CD4-positive, alpha-beta T cell (primary cell): ENCODE results near the gene ADARB2. TPM values are rescaled to one million over a fixed set of nuclear protein-coding genes. Genes with fewer than 3 reads are reported as not detected.

Experiments used
- ATAC-seq: fragments of 200-7000 bp; cut with Tn5 transposase; one replicate; pipeline ENCODE4 v1.10.0; 2022; ENCODE audit warnings: mild to moderate bottlenecking; ENCODE audit not compliant: poor library complexity
- CTCF ChIA-PET: fragments of 350-600 bp; sonication (Branson Sonifier 250); formaldehyde crosslinking; loops from one replicate; lab custom pipeline; 2021; ENCODE audit warnings: antibody characterized with exemption, inconsistent platforms; lab: Charles Lee
- POLR2A ChIA-PET: fragments of 350-600 bp; sonication (Branson Sonifier 250); formaldehyde crosslinking; loops from one replicate; lab custom pipeline; 2021; ENCODE audit warnings: antibody characterized with exemption, inconsistent platforms; lab: Charles Lee
- DNase-seq, 14 experiments: peaks; one replicate each; pipeline ENCODE4 v3.0.0-alpha.2; 2013 to 2020; ENCODE audit warnings: mixed read lengths in 2 of 14
- H3K27ac ChIP-seq, 2 donors: one replicate each; pipeline versions ENCODE4 v1.5.1 to v1.7.0; 2013; ENCODE audit warnings: low read length in 2 of 2, low read depth in 1 of 2, mild to moderate bottlenecking in 1 of 2
- H3K27me3 ChIP-seq, 2 experiments: 1 replicate in 1 of 2; 2 replicates in 1 of 2; pipeline versions ENCODE4 v1.6.1 to v1.7.0; 2013; ENCODE audit warnings: low read length in 2 of 2, control low read depth in 1 of 2, mild to moderate bottlenecking in 1 of 2, moderate library complexity in 1 of 2; ENCODE audit not compliant: insufficient read depth in 2 of 2, control insufficient read depth in 1 of 2
- H3K36me3 ChIP-seq: one replicate; pipeline ENCODE4 v1.6.1; 2013; ENCODE audit warnings: low read length, control low read depth; ENCODE audit not compliant: insufficient read depth
- H3K4me1 ChIP-seq: one replicate; pipeline ENCODE4 v1.6.1; 2013; ENCODE audit warnings: low read length, control low read depth; ENCODE audit not compliant: insufficient read depth
- H3K4me3 ChIP-seq: one replicate; pipeline ENCODE4 v1.5.1; 2013; ENCODE audit warnings: mild to moderate bottlenecking, low read length, moderate library complexity
- H3K9me3 ChIP-seq, 2 experiments: 1 replicate in 1 of 2; 2 replicates in 1 of 2; pipeline versions ENCODE4 v1.6.1 to v1.7.0; 2013; ENCODE audit warnings: low read length in 2 of 2, mild to moderate bottlenecking in 2 of 2, control low read depth in 1 of 2, moderate library complexity in 1 of 2; ENCODE audit not compliant: control insufficient read depth in 1 of 2, insufficient read depth in 1 of 2
- H3K27ac Mint-ChIP-seq: one replicate; pipeline ENCODE4 v1.8.0; 2020; ENCODE audit warnings: mixed read lengths
- H3K27me3 Mint-ChIP-seq: one replicate; pipeline ENCODE4 v1.8.0; 2021; ENCODE audit warnings: mixed read lengths
- H3K36me3 Mint-ChIP-seq: one replicate; pipeline ENCODE4 v1.8.0; 2021; ENCODE audit warnings: low read depth, mixed read lengths
- H3K4me1 Mint-ChIP-seq: one replicate; pipeline ENCODE4 v1.8.0; 2021; ENCODE audit warnings: low read depth, mixed read lengths
- H3K4me3 Mint-ChIP-seq: one replicate; pipeline ENCODE4 v1.8.0; 2020; ENCODE audit warnings: mild to moderate bottlenecking, mixed read lengths
- H3K9me3 Mint-ChIP-seq: one replicate; pipeline ENCODE4 v1.8.0; 2020; ENCODE audit warnings: mixed read lengths
- CTCF ChIP-seq: fragments of 200-600 bp; IDR thresholded peaks from one replicate; pipeline ENCODE4 v1.8.0; 2022; ENCODE audit warnings: antibody characterized with exemption, mild to moderate bottlenecking
- intact Hi-C, 2 experiments: fragments of 100-400 bp; cut with DNase I in 1 of 2; cut with micrococcal nuclease in 1 of 2; formaldehyde crosslinking; loops; one replicate each; pipeline versions ENCODE4 v1.15.1 to v1.9.0; 2023 to 2025; cut with DNase I, micrococcal nuclease
- total RNA-seq, 174 experiments: library from RNA in 2 of 174; stranded (reverse) in 2 of 174; gene quantifications; one replicate each; pipeline ENCODE4 v1.2.3 and lab custom pipeline; 2021 to 2026

The ADARB2 gene
- total RNA-seq, 2 experiments from 2014 or later = 0.14 TPM; not detected in 1

- Histone ChIP-seq H3K36me3 (no peaks in the 10 kb centered on the region), H3K27ac (no peak overlapping the region), H3K27me3 (no peaks in the 10 kb centered on the region), H3K4me1 (no peaks in the 10 kb centered on the region), H3K4me3 (no peak overlapping the region), H3K9me3 (no peaks in the 10 kb centered on the region)
- no peak overlapping the region for H3K4me3 Mint-ChIP-seq
- DNase-seq = no peak
- ChIA-PET CTCF (no interaction called here), POLR2A (no interaction called here)
- H3K4me1 Mint-ChIP-seq = no peaks in the 10 kb centered on the region
- no peak for ATAC-seq
- H3K27ac Mint-ChIP-seq = no peak overlapping the region
- H3K9me3 Mint-ChIP-seq = no peaks in the 10 kb centered on the region
- peaks cover 8% of the 10 kb centered on the region for H3K27me3 Mint-ChIP-seq
- intact Hi-C loops = no loop called here
- TF ChIP-seq CTCF = no peak
- no peaks in the 10 kb centered on the region for H3K36me3 Mint-ChIP-seq
Measured at GRCh38 chr10:1180071-1180730, 557.1 kb downstream of the ADARB2 start.

GRCh38 chr10:1179346-1180070 lies 557.8 kb downstream of the ADARB2 start:
- ATAC-seq (no peak), DNase-seq (no peak)
- no peak overlapping the region for H3K4me3 ChIP-seq
- no peaks in the 10 kb centered on the region for H3K4me1 ChIP-seq
- Mint-ChIP-seq H3K4me3 (no peak overlapping the region), H3K27me3 (peaks cover 8% of the 10 kb centered on the region), H3K36me3 (no peaks in the 10 kb centered on the region), H3K4me1 (no peaks in the 10 kb centered on the region), H3K9me3 (no peaks in the 10 kb centered on the region), H3K27ac (no peak overlapping the region)
- ChIA-PET CTCF (no interaction called here), POLR2A (no interaction called here)
- no peaks in the 10 kb centered on the region for H3K9me3 ChIP-seq
- no peaks in the 10 kb centered on the region for H3K36me3 ChIP-seq
- no peaks in the 10 kb centered on the region for H3K27me3 ChIP-seq
- no peak for TF ChIP-seq CTCF
- H3K27ac ChIP-seq = no peak overlapping the region
- intact Hi-C loops = loop anchor here in 1 of 2 experiments (1.0 kb wide), 1 partner anchor 11 kb away; no protein-coding TSS in a partner anchor

GRCh38 chr10:1178506-1178905 lies 558.8 kb downstream of the ADARB2 start:
- DNase-seq (no peak), ATAC-seq (no peak)
- ChIA-PET POLR2A (no interaction called here), CTCF (no interaction called here)
- H3K4me3 Mint-ChIP-seq = no peak overlapping the region
- H3K9me3 Mint-ChIP-seq = no peaks in the 10 kb centered on the region
- H3K36me3 ChIP-seq = no peaks in the 10 kb centered on the region
- H3K27me3 Mint-ChIP-seq = peaks cover 6% of the 10 kb centered on the region
- H3K4me1 Mint-ChIP-seq = no peaks in the 10 kb centered on the region
- H3K27me3 ChIP-seq = no peaks in the 10 kb centered on the region
- no peak overlapping the region for H3K4me3 ChIP-seq
- H3K4me1 ChIP-seq = no peaks in the 10 kb centered on the region
- intact Hi-C loops = no loop called here
- no peak for TF ChIP-seq CTCF
- H3K36me3 Mint-ChIP-seq = no peaks in the 10 kb centered on the region
- H3K9me3 ChIP-seq = no peaks in the 10 kb centered on the region
- no peak overlapping the region for H3K27ac Mint-ChIP-seq
- no peak overlapping the region for H3K27ac ChIP-seq
